HCT116 (cell line): ENCODE results near the gene PRLHR. TPM values are rescaled to one million over a fixed set of nuclear protein-coding genes. Genes with fewer than 3 reads are reported as not detected.

Source experiments
- ATAC-seq: fragments of 200-7000 bp; cut with Tn5 transposase; 2 replicates; pipeline ENCODE4 v1.9.1; 2020; ENCODE audit warnings: mild to moderate bottlenecking, moderate library complexity
- BruUV-seq: library from RNA; stranded (reverse); fragments of 400-500 nt; replicated peaks from 2 replicates; lab custom pipeline; 2021; lab: Mats Ljungman, UMichigan
- CTCF ChIA-PET: fragments of 300-600 bp; sonication (Branson Sonifier 250); formaldehyde crosslinking; loops from one replicate; lab custom pipeline; 2021; ENCODE audit warnings: antibody characterized with exemption; lab: Charles Lee
- POLR2A ChIA-PET: fragments of 300-600, 350-600 bp; sonication (Branson Sonifier 250); formaldehyde crosslinking; loops from one replicate; lab custom pipeline; 2021; ENCODE audit warnings: antibody characterized with exemption; lab: Charles Lee
- RAD21 ChIA-PET, 2 experiments: fragments of 300-600 bp; sonication (Branson Sonifier 250); formaldehyde crosslinking; loops; one replicate each; lab custom pipeline; 2023; ENCODE audit warnings: low total read pairs in 2 of 2; ENCODE audit not compliant: uncharacterized antibody in 2 of 2, unreplicated experiment in 2 of 2, low non-redundant PET in 1 of 2; lab: Charles Lee
- DNase-seq: peaks from one replicate; pipeline ENCODE4 v3.0.0-alpha.2; 2010; ENCODE audit warnings: low read depth, low spot score
- H2AFZ ChIP-seq: fragments of 200-600 bp; shearing (Covaris generic), sonication (generic); 2 replicates; pipeline ENCODE4 v1.6.1; 2017; ENCODE audit warnings: low read depth, mixed run types, mixed read lengths, antibody characterized with exemption, low read length; ENCODE audit not compliant: poor library complexity, severe bottlenecking
- H3K27ac ChIP-seq: 2 replicates; pipeline ENCODE4 v1.5.1; 2012; ENCODE audit warnings: low read depth, low read length
- H3K27me3 ChIP-seq: fragments of 200-600 bp; sonication (generic); 2 replicates; pipeline ENCODE4 v1.6.1; 2016; ENCODE audit warnings: mixed run types, low read length, mixed read lengths; ENCODE audit not compliant: insufficient read depth
- H3K36me3 ChIP-seq, 2 experiments: fragments of 200-500 bp in 1 of 2; fragments of 200-600 bp in 1 of 2; sonication (Bioruptor generic) in 1 of 2; sonication (generic) in 1 of 2; 2 replicates each; pipeline versions ENCODE4 v1.5.1 to v1.6.1; 2014 to 2016; ENCODE audit warnings: low read length in 2 of 2, inconsistent platforms in 1 of 2, mixed read lengths in 1 of 2, mixed run types in 1 of 2; ENCODE audit not compliant: insufficient read depth in 2 of 2, control insufficient read depth in 1 of 2
- H3K4me1 ChIP-seq, 2 experiments: fragments of 200-600 bp in 1 of 2; sonication (generic) in 1 of 2; 2 replicates each; pipeline versions ENCODE4 v1.5.1 to v1.6.1; 2012 to 2017; ENCODE audit warnings: low read length in 2 of 2, inconsistent platforms in 1 of 2, mild to moderate bottlenecking in 1 of 2, mixed read lengths in 1 of 2, mixed run types in 1 of 2, moderate library complexity in 1 of 2; ENCODE audit not compliant: insufficient read depth in 2 of 2, control insufficient read depth in 1 of 2
- H3K4me2 ChIP-seq: fragments of 200-600 bp; sonication (generic); 2 replicates; pipeline ENCODE4 v1.6.1; 2017; ENCODE audit warnings: mixed run types, low read length, mixed read lengths
- H3K4me3 ChIP-seq, 2 experiments: fragments of 200-600 bp in 1 of 2; sonication (generic) in 1 of 2; replicated peaks in 1 of 2; 2 replicates each; pipeline ENCODE4 v1.5.1; 2011 to 2016; ENCODE audit warnings: low read length in 2 of 2, control low read depth in 1 of 2, low read depth in 1 of 2, mild to moderate bottlenecking in 1 of 2, mixed read lengths in 1 of 2, mixed run types in 1 of 2
- H3K79me2 ChIP-seq: fragments of 200-600 bp; sonication (generic); 2 replicates; pipeline ENCODE4 v1.6.1; 2017; ENCODE audit warnings: mild to moderate bottlenecking, mixed run types, low read length, moderate library complexity, mixed read lengths; ENCODE audit not compliant: insufficient read depth
- H3K9ac ChIP-seq: fragments of 200-600 bp; sonication (generic); 2 replicates; pipeline ENCODE4 v1.6.1; 2016; ENCODE audit warnings: low read length, mixed read lengths
- H3K9me2 ChIP-seq: fragments of 200-600 bp; sonication (generic), shearing (Covaris generic); 2 replicates; pipeline ENCODE4 v1.6.1; 2017; ENCODE audit warnings: mixed run types, mild to moderate bottlenecking, moderate library complexity; ENCODE audit not compliant: insufficient read depth
- H3K9me3 ChIP-seq, 2 experiments: fragments of 200-500 bp in 1 of 2; fragments of 200-600 bp in 1 of 2; sonication (Bioruptor generic) in 1 of 2; sonication (generic) in 1 of 2; 2 replicates each; pipeline ENCODE4 v1.6.1; 2014 to 2017; ENCODE audit warnings: low read length in 2 of 2, mixed read lengths in 2 of 2, inconsistent platforms in 1 of 2, low read depth in 1 of 2, mild to moderate bottlenecking in 1 of 2, mixed run types in 1 of 2, moderate library complexity in 1 of 2; ENCODE audit not compliant: control insufficient read depth in 1 of 2, insufficient read depth in 1 of 2
- H4K20me1 ChIP-seq: fragments of 200-600 bp; sonication (generic), shearing (Covaris generic); 2 replicates; pipeline ENCODE4 v1.6.1; 2017; ENCODE audit warnings: mixed run types, mild to moderate bottlenecking, moderate library complexity; ENCODE audit not compliant: insufficient read depth
- ATF3 ChIP-seq: IDR thresholded peaks from 2 replicates; pipeline ENCODE4 v1.6.1; 2012
- CBX3 ChIP-seq: IDR thresholded peaks from 2 replicates; pipeline ENCODE4 v1.6.1; 2012; ENCODE audit warnings: low read depth
- CEBPB ChIP-seq: IDR thresholded peaks from 2 replicates; pipeline ENCODE4 v1.6.1; 2012; ENCODE audit warnings: low read depth
- EGR1 ChIP-seq: IDR thresholded peaks from 2 replicates; pipeline ENCODE4 v1.6.1; 2012; ENCODE audit warnings: low read depth
- EZH2 ChIP-seq: fragments of 200-600 bp; sonication (generic); IDR thresholded peaks from 2 replicates; pipeline ENCODE4 v1.6.1; 2017; ENCODE audit warnings: antibody characterized with exemption, mixed run types
- FOSL1 ChIP-seq: IDR thresholded peaks from 2 replicates; pipeline ENCODE4 v1.6.1; 2012; ENCODE audit warnings: low read depth
- MAX ChIP-seq: IDR thresholded peaks from 2 replicates; pipeline ENCODE4 v1.6.1; 2012
- POLR2A ChIP-seq: IDR thresholded peaks from 2 replicates; pipeline ENCODE4 v1.7.0; 2011; ENCODE audit warnings: borderline replicate concordance; ENCODE audit not compliant: insufficient read depth, insufficient read length; ENCODE audit errors: extremely low read depth
- POLR2AphosphoS5 ChIP-seq: IDR thresholded peaks from 2 replicates; pipeline ENCODE4 v1.6.1; 2011; ENCODE audit warnings: mild to moderate bottlenecking, low read depth, low read length, moderate library complexity
- RAD21 ChIP-seq: IDR thresholded peaks from 2 replicates; pipeline ENCODE4 v1.6.1; 2012; ENCODE audit warnings: low read depth, mild to moderate bottlenecking
- REST ChIP-seq: IDR thresholded peaks from 2 replicates; pipeline ENCODE4 v1.6.1; 2012; ENCODE audit warnings: low read depth
- SIN3A ChIP-seq: IDR thresholded peaks from 2 replicates; pipeline ENCODE4 v1.6.1; 2012; ENCODE audit warnings: low read depth
- TCF7L2 ChIP-seq: IDR thresholded peaks from 2 replicates; pipeline ENCODE4 v1.7.0; 2011; ENCODE audit warnings: borderline replicate concordance, inconsistent platforms; ENCODE audit not compliant: insufficient read depth, insufficient read length; ENCODE audit errors: extremely low read depth
- YY1 ChIP-seq: IDR thresholded peaks from 2 replicates; pipeline ENCODE4 v1.6.1; 2011; ENCODE audit warnings: low read length, low read depth, moderate library complexity, mild to moderate bottlenecking; ENCODE audit not compliant: insufficient replicate concordance; ENCODE audit errors: extremely low read depth
- ZBTB33 ChIP-seq: IDR thresholded peaks from 2 replicates; pipeline ENCODE4 v1.6.1; 2011; ENCODE audit warnings: mild to moderate bottlenecking, low read length, moderate library complexity; ENCODE audit not compliant: insufficient replicate concordance; ENCODE audit errors: extremely low read depth
- ZFX ChIP-seq: fragments of 450-650 bp; IDR thresholded peaks from 2 replicates; pipeline ENCODE4 v1.6.1; 2017
- ZNF274 ChIP-seq: fragments of 200-500 bp; sonication (Bioruptor generic); IDR thresholded peaks from 2 replicates; pipeline ENCODE4 v1.6.1; 2014; ENCODE audit warnings: mild to moderate bottlenecking, low read depth, low read length, inconsistent platforms
- intact Hi-C: fragments of 100-400 bp; cut with micrococcal nuclease; formaldehyde crosslinking; loops from 2 replicates; pipeline ENCODE4 v1.10.0; 2022
- total RNA-seq: library from RNA; stranded (reverse); gene quantifications from one replicate; pipeline ENCODE4 v1.2.1, GENCODE V29; 2021; ENCODE audit not compliant: unreplicated experiment

PRLHR gene
- total RNA-seq, 1 experiment from 2014 or later = not detected

- H2AFZ ChIP-seq = no peak overlapping the region
- BruUV-seq = no TSS peak
- no peaks in the 10 kb centered on the region for H4K20me1 ChIP-seq
- no peak overlapping the region for H3K27ac ChIP-seq
- CTCF ChIA-PET = no interaction called here
- H3K9ac ChIP-seq = no peak overlapping the region
- no peaks in the 10 kb centered on the region for H3K36me3 ChIP-seq
- no peak for DNase-seq
- H3K4me2 ChIP-seq = no peak overlapping the region
- intact Hi-C loops = no loop called here
- RAD21 ChIA-PET = interaction anchor here in 1 of 2 experiments (0.6 kb wide), 1 partner anchor 225 kb away, joined by 7 read pairs; no protein-coding TSS in a partner anchor
- no peaks in the 10 kb centered on the region for H3K9me3 ChIP-seq
- H3K27me3 ChIP-seq = peaks cover 18% of the 10 kb centered on the region; the same call in 1 of the 2 replicates
- POLR2A ChIA-PET = no interaction called here
- no peak overlapping the region for H3K4me3 ChIP-seq
- peaks cover 0 to 2% of the 10 kb centered on the region in 2 experiments; a peak in 1 of 4 replicates for H3K4me1 ChIP-seq
- TF ChIP-seq ZNF274 = no peak
- no peak for TF ChIP-seq POLR2AphosphoS5
- no peak for TF ChIP-seq EZH2
- no peak for TF ChIP-seq POLR2A
- TF ChIP-seq TCF7L2 = no peak
- no peak for TF ChIP-seq RAD21
- TF ChIP-seq REST = no peak
- TF ChIP-seq FOSL1 = no peak
- no peak for TF ChIP-seq ZFX
- no peak for TF ChIP-seq ZBTB33
- TF ChIP-seq CBX3 = no peak
- TF ChIP-seq CEBPB = no peak
- no peak for TF ChIP-seq YY1
- TF ChIP-seq ATF3 = no peak
- no peak for TF ChIP-seq MAX
- no peak for TF ChIP-seq EGR1
- no peak for TF ChIP-seq SIN3A
- H3K79me2 ChIP-seq = no peaks in the 10 kb centered on the region
- H3K9me2 ChIP-seq = no peaks in the 10 kb centered on the region
- no peak for ATAC-seq
Measured at GRCh38 chr10:118573512-118573911, 21.9 kb downstream of the PRLHR start.
